ENCODE measurements around the gene LRPAP1.
"Not testable (repeated sequence)": the region's sequence is repeated elsewhere in the genome, so short reads cannot be mapped to it uniquely, and the experiment has no call there.

The LRPAP1 gene

GRCh38 chr4:3557676-3558513, 25.7 kb upstream of the LRPAP1 start:
- ATAC-seq (ENCODE audit: low read depth); H3K4me3 ChIP-seq (ENCODE audit: severe bottlenecking); H3K27me3 ChIP-seq (ENCODE audit: insufficient read depth, poor library complexity, severe bottlenecking): not testable (repeated sequence)

GRCh38 chr4:3557088-3557492, 24.9 kb upstream of the LRPAP1 start:
- DNase-seq (ENCODE audit: low spot score); ATAC-seq (ENCODE audit: low read depth): not testable (repeated sequence)

More at GRCh38 chr4:3557676-3558513, 25.7 kb upstream of the LRPAP1 start:
- not testable (repeated sequence) for DNase-seq (ENCODE audit: low spot score); H3K27ac ChIP-seq (ENCODE audit: poor library complexity, severe bottlenecking); H3K36me3 ChIP-seq (ENCODE audit: low read depth); H3K4me1 ChIP-seq (ENCODE audit: insufficient read depth, poor library complexity, severe bottlenecking); H3K9me3 ChIP-seq (ENCODE audit: severe bottlenecking)

GRCh38 chr4:3556244-3556867, 24.1 kb upstream of the LRPAP1 start:
- not testable (repeated sequence) for H3K27me3 ChIP-seq (ENCODE audit: insufficient read depth, poor library complexity, severe bottlenecking); H3K4me3 ChIP-seq (ENCODE audit: severe bottlenecking); H3K36me3 ChIP-seq (ENCODE audit: low read depth); H3K9me3 ChIP-seq (ENCODE audit: severe bottlenecking); H3K4me1 ChIP-seq (ENCODE audit: insufficient read depth, poor library complexity, severe bottlenecking); H3K27ac ChIP-seq (ENCODE audit: poor library complexity, severe bottlenecking); DNase-seq (ENCODE audit: low spot score); ATAC-seq (ENCODE audit: low read depth)

More at GRCh38 chr4:3557088-3557492, 24.9 kb upstream of the LRPAP1 start:
- not testable (repeated sequence) for H3K9me3 ChIP-seq (ENCODE audit: severe bottlenecking); H3K27me3 ChIP-seq (ENCODE audit: insufficient read depth, poor library complexity, severe bottlenecking); H3K36me3 ChIP-seq (ENCODE audit: low read depth); H3K4me1 ChIP-seq (ENCODE audit: insufficient read depth, poor library complexity, severe bottlenecking); H3K4me3 ChIP-seq (ENCODE audit: severe bottlenecking); H3K27ac ChIP-seq (ENCODE audit: poor library complexity, severe bottlenecking)

GRCh38 chr4:3555459-3556070, 23.3 kb upstream of the LRPAP1 start:
- not testable (repeated sequence) for H3K4me1 ChIP-seq (ENCODE audit: insufficient read depth, poor library complexity, severe bottlenecking); H3K27me3 ChIP-seq (ENCODE audit: insufficient read depth, poor library complexity, severe bottlenecking); H3K9me3 ChIP-seq (ENCODE audit: severe bottlenecking); ATAC-seq (ENCODE audit: low read depth); H3K4me3 ChIP-seq (ENCODE audit: severe bottlenecking); DNase-seq (ENCODE audit: low spot score); H3K27ac ChIP-seq (ENCODE audit: poor library complexity, severe bottlenecking); H3K36me3 ChIP-seq (ENCODE audit: low read depth)

GRCh38 chr4:3551366-3551765, 19.1 kb upstream of the LRPAP1 start:
- H3K27ac ChIP-seq (ENCODE audit: poor library complexity, severe bottlenecking); ATAC-seq (ENCODE audit: low read depth); H3K27me3 ChIP-seq (ENCODE audit: insufficient read depth, poor library complexity, severe bottlenecking); H3K36me3 ChIP-seq (ENCODE audit: low read depth); H3K9me3 ChIP-seq (ENCODE audit: severe bottlenecking); H3K4me1 ChIP-seq (ENCODE audit: insufficient read depth, poor library complexity, severe bottlenecking); H3K4me3 ChIP-seq (ENCODE audit: severe bottlenecking); DNase-seq (ENCODE audit: low spot score): not testable (repeated sequence)

GRCh38 chr4:3550792-3551325, 18.6 kb upstream of the LRPAP1 start:
- H3K4me3 ChIP-seq (ENCODE audit: severe bottlenecking); H3K9me3 ChIP-seq (ENCODE audit: severe bottlenecking); H3K27ac ChIP-seq (ENCODE audit: poor library complexity, severe bottlenecking); ATAC-seq (ENCODE audit: low read depth); DNase-seq (ENCODE audit: low spot score); H3K36me3 ChIP-seq (ENCODE audit: low read depth); H3K27me3 ChIP-seq (ENCODE audit: insufficient read depth, poor library complexity, severe bottlenecking); H3K4me1 ChIP-seq (ENCODE audit: insufficient read depth, poor library complexity, severe bottlenecking): not testable (repeated sequence)

- not testable (repeated sequence) for H3K4me1 ChIP-seq (ENCODE audit: insufficient read depth, poor library complexity, severe bottlenecking); DNase-seq (ENCODE audit: low spot score); ATAC-seq (ENCODE audit: low read depth)
These were observed 17.8 kb upstream of the LRPAP1 start for GRCh38 chr4:3550041-3550440.

GRCh38 chr4:3549694-3550001, 17.4 kb upstream of the LRPAP1 start:
- not testable (repeated sequence) for ATAC-seq (ENCODE audit: low read depth); H3K27me3 ChIP-seq (ENCODE audit: insufficient read depth, poor library complexity, severe bottlenecking); H3K27ac ChIP-seq (ENCODE audit: poor library complexity, severe bottlenecking); H3K9me3 ChIP-seq (ENCODE audit: severe bottlenecking); DNase-seq (ENCODE audit: low spot score); H3K36me3 ChIP-seq (ENCODE audit: low read depth); H3K4me1 ChIP-seq (ENCODE audit: insufficient read depth, poor library complexity, severe bottlenecking); H3K4me3 ChIP-seq (ENCODE audit: severe bottlenecking)

More at GRCh38 chr4:3550041-3550440, 17.8 kb upstream of the LRPAP1 start:
- H3K27me3 ChIP-seq (ENCODE audit: insufficient read depth, poor library complexity, severe bottlenecking); H3K27ac ChIP-seq (ENCODE audit: poor library complexity, severe bottlenecking); H3K36me3 ChIP-seq (ENCODE audit: low read depth); H3K9me3 ChIP-seq (ENCODE audit: severe bottlenecking); H3K4me3 ChIP-seq (ENCODE audit: severe bottlenecking): not testable (repeated sequence)

- DNase-seq (ENCODE audit: low spot score); H3K4me3 ChIP-seq (ENCODE audit: severe bottlenecking); ATAC-seq (ENCODE audit: low read depth); H3K36me3 ChIP-seq (ENCODE audit: low read depth); H3K27ac ChIP-seq (ENCODE audit: poor library complexity, severe bottlenecking); H3K4me1 ChIP-seq (ENCODE audit: insufficient read depth, poor library complexity, severe bottlenecking); H3K27me3 ChIP-seq (ENCODE audit: insufficient read depth, poor library complexity, severe bottlenecking); H3K9me3 ChIP-seq (ENCODE audit: severe bottlenecking): not testable (repeated sequence)
These were observed 16.9 kb upstream of the LRPAP1 start for GRCh38 chr4:3548991-3549693.

GRCh38 chr4:3546721-3547120, 14.5 kb upstream of the LRPAP1 start:
- not testable (repeated sequence) for H3K4me1 ChIP-seq (ENCODE audit: insufficient read depth, poor library complexity, severe bottlenecking); DNase-seq (ENCODE audit: low spot score); H3K27me3 ChIP-seq (ENCODE audit: insufficient read depth, poor library complexity, severe bottlenecking); H3K9me3 ChIP-seq (ENCODE audit: severe bottlenecking); H3K36me3 ChIP-seq (ENCODE audit: low read depth); H3K27ac ChIP-seq (ENCODE audit: poor library complexity, severe bottlenecking); ATAC-seq (ENCODE audit: low read depth); H3K4me3 ChIP-seq (ENCODE audit: severe bottlenecking)

- DNase-seq (ENCODE audit: low spot score); H3K27ac ChIP-seq (ENCODE audit: poor library complexity, severe bottlenecking); H3K4me3 ChIP-seq (ENCODE audit: severe bottlenecking); H3K27me3 ChIP-seq (ENCODE audit: insufficient read depth, poor library complexity, severe bottlenecking); H3K36me3 ChIP-seq (ENCODE audit: low read depth); ATAC-seq (ENCODE audit: low read depth); H3K4me1 ChIP-seq (ENCODE audit: insufficient read depth, poor library complexity, severe bottlenecking); H3K9me3 ChIP-seq (ENCODE audit: severe bottlenecking): not testable (repeated sequence)
These were observed 13.1 kb upstream of the LRPAP1 start for GRCh38 chr4:3545351-3545750.

Measured in RWPE2 (cell line).